Amniotic epithelial cell (primary cell): Measurements from ENCODE around the gene SLC6A7.

Experiments
- DNase-seq: peaks from one replicate; pipeline ENCODE4 v3.0.0-alpha.2; 2010; ENCODE audit warnings: low read depth

Gene SLC6A7

DNA sequence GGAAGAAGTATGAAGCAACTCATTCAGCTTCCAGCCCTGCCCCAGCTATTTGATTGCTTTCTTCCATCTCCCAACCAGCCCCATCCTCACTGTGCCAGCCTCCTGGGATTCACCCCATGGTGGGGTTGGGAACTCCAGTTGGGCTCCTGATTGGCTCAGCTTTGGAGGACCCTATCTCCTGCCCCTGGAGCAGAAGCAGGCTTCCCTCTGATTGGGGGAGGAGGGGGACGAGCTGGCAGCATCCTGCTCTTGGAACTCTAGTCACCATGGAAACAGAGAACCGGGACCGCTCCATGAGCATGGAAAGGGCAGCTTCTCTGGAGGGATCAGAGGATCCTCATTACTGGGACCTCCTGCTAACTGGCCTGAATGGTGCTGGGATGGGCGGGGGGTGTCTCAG is 2.6 kb downstream of the SLC6A7 start:
- no peak for DNase-seq

GRCh38 chr5:150195736-150196485 is 6.0 kb downstream of the SLC6A7 start:
- DNase-seq: no peak

DNA sequence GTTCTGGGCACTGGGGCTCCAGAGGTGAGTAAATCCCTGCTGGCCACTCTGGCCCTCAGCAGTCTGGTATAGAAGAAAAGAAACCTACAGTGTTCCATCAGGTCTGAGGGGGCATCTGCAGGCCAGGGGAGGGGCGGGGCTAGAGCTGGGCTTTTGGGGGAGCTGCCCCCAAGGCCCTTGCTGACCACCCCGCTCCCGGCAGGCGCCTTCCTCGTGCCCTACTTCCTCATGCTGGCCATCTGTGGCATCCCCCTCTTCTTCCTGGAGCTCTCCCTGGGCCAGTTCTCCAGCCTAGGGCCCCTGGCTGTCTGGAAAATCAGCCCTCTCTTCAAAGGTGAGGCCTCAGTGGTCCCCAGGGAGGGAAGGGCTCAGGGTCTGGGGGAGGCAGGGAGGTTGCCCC is 6.7 kb downstream of the SLC6A7 start:
- DNase-seq: no peak

DNA sequence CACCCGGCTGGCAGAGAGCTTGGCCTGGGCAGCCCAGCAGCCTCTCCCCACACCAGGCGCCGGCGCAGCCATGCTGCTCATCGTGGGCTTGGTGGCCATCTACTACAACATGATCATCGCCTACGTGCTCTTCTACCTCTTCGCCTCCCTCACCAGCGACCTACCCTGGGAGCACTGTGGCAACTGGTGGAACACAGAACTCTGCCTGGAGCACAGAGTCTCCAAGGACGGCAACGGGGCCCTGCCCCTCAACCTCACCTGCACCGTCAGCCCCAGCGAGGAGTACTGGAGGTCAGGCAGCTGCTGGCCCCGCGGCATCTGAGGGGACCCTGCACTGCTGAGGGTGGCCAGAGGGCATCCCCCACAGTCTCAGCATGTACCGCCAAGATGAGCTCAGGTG is 7.1 kb downstream of the SLC6A7 start:
- DNase-seq: no peak

DNA sequence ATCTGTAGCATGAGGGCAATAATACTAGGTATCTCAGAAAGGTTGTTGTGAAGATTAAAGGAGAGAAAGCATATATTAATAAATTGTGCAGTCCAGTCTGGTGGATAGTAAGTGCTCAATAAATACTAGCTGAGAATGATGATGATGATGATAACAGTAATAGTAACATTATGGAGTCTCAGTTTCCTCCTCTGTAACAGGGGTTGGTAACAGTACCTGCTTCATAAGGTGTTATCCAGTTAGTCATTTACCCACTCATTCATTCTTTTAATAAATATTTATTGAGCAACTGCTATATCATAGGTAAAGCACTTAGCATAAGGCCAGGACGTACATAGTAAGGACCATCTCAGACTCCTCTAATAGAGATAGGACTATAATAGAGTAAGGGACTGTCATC is 7.6 kb downstream of the SLC6A7 start:
- no peak for DNase-seq

- DNase-seq: no peak
Observed at GRCh38 chr5:150202501-150202900, 12.6 kb downstream of the SLC6A7 start.

- no peak for DNase-seq
Observed at GRCh38 chr5:150203832-150204589, 14.1 kb downstream of the SLC6A7 start.

DNA sequence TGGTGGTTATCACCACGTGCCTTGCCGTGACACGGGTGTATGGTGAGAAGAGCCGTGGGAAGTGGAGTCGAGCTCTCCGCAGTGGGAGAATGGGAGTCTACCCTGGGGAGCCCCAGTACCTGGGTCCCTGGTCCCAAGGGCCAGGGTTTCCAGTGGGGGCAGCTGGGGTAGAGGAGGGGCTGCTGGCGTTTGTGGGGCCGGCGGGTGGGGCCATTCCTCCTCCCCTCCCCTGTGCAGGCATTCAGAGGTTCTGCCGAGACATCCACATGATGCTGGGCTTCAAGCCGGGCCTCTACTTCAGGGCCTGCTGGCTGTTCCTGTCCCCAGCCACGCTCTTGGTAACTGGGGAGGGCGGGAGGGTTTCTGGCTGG is 14.7 kb downstream of the SLC6A7 start:
- DNase-seq: no peak

- DNase-seq: no peak
Observed at GRCh38 chr5:150206098-150206778, 16.4 kb downstream of the SLC6A7 start.

DNA sequence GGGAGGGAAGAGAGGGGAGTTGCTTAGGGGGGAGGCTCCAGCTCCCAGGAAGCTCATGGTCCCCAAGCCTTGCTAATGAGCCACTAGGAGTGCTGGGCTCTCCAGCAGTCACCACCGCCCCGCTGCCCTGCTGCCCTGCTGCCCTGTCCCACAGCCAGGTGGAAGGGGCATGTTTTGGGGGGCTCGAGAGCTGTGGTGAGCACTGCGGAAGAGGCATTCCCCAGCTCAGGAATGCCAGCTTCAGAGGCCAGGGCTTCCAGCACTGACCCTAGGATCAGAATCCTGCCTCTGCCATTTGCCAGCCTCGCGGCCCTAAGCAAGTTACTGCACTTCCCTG is 16.9 kb downstream of the SLC6A7 start:
- DNase-seq: no peak

DNA sequence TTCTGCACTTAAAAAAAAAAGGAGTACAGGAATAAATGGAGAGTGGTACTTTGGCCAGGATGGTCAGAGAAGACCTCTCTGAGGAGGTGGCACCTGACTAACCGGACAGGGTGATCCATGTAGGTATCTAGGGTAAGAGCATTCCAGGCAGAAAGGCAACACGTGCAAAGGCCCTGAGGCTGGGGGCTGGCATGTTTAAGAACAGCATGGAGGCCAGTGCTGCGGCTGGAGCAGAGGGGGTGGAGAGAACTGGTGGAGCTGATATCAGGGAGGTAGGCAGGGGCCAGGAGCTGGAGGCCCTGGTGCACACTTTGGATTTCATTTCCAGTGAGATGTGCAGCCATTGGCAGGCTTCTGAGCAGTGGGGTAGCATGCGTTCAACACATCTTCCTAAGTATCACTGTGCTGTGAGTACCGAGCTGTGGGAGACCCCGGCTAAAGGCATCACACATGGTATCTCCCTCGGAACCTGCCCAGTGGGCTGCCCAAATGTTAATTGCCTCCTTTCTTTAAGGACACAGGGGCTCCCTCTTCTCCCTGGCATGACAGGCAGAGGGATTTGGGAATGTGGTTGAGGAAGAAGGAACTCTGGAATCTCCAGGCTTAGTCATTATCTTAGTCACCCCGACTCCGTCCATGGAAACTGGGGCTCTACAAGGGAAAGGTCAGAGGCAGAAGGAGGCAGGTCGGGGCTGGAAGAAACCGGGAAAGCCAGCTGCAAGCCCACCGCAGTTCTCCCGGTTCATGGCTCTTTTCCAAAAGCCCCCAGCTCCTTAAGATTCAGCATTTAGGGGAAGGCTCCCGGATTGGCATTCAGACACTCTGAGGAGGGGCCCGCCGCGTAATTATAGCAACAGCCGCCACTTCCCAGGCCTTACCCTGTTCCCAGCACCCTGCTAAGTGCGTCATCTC is 18.6 kb downstream of the SLC6A7 start:
- peak; percentile 66 for DNase-seq

DNA sequence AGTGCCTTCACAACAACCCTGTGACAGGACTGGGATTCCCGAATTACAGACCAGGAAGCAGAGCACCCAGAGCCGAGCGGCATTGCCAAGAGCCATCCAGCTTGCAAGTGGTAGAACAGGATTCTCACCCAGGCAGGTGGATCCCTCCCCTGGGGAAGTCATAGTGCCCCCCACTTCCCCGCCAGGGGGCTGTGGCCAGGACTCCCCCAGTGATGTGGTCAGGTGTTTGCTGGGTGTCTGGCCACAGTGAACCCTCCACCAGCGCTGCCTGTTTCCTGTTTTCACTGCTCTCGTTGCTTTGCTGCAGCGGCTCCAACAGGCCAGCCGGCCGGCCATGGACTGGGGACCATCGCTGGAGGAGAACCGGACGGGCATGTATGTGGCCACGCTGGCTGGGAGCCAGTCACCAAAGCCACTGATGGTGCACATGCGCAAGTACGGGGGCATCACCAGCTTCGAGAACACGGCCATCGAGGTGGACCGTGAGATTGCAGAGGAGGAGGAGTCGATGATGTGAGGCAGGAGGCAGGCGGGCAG is 19.3 kb downstream of the SLC6A7 start:
- peak; percentile 76 for DNase-seq

DNA sequence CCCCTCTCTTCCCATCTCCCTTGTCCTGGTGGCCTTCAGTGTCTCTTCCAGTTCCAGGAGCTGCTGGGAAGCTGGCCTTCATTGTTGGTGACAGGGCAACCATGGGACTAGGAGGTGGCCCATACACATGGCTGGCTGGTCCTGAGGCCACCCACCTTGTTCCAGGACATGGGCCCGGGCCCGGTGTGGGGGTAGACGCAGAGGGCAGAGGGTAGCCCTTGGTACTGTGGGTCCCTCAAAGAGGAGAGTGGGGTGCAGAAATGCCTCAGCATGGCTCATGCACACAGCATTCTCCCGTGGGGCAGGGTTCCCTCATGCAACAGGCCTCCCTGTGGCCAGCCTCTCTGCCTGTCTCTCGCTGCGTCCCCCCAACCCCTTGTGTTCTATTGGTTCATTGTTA is 20.8 kb downstream of the SLC6A7 start:
- DNase-seq: no peak

DNA sequence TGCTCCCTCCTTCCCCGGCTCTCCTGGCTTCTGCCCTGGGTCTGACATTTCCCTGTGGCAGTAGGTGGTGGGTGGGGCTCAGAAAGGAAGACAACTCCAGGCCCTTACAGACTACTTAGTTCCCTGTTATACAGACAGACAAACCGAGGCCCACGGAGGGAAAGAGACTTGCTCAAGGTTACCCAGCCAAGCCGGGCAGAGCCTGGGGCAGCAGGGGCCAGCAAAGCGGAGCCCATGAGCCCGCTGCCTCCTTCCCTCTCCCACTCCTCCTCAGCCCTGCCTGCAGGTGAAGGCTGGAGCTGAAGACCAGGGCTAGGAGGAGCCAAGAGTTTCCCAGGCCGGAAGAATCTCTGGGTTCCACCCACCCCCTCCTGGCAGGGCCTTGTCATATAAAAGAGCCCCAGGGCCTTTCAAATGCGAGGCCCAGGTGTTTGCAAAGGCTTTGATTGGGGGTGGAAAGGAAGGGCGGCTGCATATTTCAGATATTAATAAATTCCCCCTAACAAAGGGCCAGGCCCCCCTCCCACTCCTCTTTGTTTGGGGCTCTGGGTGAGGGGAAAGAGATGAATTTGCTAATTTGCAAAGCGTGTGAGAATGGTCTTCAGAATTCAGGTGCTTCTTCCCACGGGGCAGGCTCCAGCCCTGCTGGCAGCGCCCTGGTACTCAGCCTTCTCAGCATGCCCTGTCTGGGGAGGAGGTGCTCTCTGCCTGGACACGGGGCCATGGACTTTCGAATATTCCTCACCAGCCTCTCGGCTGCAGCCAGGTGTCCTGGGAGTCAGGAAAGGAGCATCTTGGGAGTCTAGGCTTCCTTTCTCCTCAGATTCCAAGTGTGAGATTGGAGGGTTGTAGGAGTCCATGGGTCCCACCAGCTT is 21.5 kb downstream of the SLC6A7 start:
- DNase-seq: no peak

- no peak for DNase-seq
Observed at GRCh38 chr5:150213530-150213929, 23.7 kb downstream of the SLC6A7 start.

- no peak for DNase-seq
Observed at GRCh38 chr5:150214289-150214688, 24.4 kb downstream of the SLC6A7 start.

DNA sequence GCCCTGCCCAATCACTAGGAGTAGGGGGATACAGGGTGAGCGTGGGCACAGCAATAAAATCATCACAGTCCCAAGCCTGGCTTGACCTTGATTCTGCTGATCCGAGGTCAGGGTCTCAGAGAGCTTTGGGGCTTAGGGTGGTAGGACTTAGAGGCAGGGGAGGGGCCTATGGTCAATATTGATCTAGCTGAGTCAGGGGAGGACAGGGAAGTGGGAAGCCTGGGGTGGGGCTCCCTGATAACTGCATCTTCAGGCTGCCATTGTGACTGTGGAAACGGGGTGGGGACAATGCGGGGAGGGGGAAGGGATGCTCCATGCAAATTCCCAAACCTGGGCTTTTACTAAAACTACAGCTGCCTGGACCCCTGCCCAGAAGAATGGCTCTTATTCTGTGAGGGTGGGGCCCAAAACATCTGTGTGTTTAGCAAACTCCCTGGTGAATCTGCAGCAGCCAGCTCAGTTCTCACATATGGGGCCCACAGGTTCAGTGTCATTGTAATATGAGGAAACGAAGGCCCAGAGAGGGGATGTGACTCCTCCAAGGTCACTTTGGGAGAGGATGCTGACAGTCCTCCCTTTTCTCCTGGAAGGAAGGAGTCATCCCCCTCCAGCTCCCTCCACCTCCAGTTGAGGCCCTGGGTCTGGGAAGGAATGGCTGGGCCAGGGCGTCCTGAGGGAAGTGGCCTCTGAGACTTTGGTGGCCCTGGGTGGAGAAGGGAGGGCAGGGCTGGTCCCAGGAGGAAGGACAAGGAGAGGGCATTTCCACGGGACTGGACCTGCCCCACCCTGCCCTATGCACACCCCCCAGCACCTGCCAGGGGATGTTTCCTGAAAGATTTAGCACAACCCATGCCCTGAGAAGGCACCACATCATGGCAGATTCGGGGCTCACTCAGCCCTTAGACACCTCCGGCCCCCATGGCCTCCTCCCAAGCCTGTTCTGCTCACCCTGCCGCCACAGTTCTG is 26.4 kb downstream of the SLC6A7 start:
- DNase-seq: no peak

GRCh38 chr5:150217038-150217437 is 27.2 kb downstream of the SLC6A7 start:
- DNase-seq: no peak

DNA sequence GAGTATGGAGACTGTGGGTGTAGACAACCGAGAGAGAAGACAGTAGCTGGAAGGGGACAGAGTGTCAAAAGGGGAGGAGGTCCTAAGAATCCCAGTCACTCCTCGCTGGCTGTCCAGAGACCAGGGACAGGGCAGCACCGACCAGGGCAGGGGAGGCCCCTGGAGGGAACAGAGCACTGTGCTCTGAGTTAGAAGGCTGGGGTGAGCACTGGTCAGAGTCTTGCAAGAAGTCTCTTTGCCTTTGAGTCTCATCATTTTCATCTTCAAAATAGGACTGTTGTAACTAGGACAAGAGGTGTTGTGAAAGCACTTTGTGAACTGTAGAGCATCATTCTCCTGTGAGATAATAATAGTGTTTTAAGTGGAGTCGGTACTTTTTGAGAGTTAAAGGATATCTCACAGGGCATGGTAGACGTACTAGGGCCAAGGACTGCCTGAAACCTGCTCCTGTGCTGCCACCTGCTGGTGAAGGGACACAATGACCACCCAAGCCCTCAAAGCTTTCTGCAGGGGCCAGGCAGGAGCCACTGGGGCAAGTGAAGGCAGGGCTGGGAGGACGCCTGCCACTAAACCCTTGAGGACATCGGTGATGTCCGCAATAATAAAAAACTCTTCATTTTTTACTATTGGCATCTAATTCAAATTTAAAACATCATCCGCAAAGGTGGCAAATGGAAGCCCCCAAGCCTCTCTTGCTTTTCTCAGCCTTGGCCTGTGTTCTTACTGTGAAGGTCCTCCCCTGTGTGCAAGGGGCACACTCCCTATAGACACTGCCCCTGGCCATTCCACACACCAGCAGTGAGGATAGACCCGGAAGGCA is 28.2 kb downstream of the SLC6A7 start:
- peak; percentile 72 for DNase-seq
